Tibial artery (tissue), 4 donors: Measurements from ENCODE around the gene LRRK2.
A peak's percentile ranks its signal among the peaks of the same experiment; 100 is the strongest.

ENCODE experiments used
- DNase-seq, 2 donors: peaks; one replicate each; pipeline ENCODE4 v3.0.0-alpha.2; 2019
- H3K27ac ChIP-seq, 2 donors: fragments of 200-600 bp; sonication (generic) in 1 of 2; 1 replicate in 1 of 2; 2 replicates in 1 of 2; pipeline ENCODE4 v1.5.1; 2018 to 2019; ENCODE audit warnings: mild to moderate bottlenecking in 1 of 2
- H3K27me3 ChIP-seq, 2 donors: fragments of 200-600 bp; sonication (generic) in 1 of 2; one replicate each; pipeline versions ENCODE4 v1.5.1 to v1.6.0; 2016 to 2019
- H3K36me3 ChIP-seq, 3 donors: fragments of 200-600 bp; sonication (generic) in 2 of 3; one replicate each; pipeline ENCODE4 v1.5.1; 2016 to 2019; ENCODE audit warnings: mild to moderate bottlenecking in 2 of 3
- H3K4me1 ChIP-seq, 4 donors: fragments of 200-600 bp; sonication (generic) in 2 of 4; 1 replicate in 3 of 4; 2 replicates in 1 of 4; pipeline ENCODE4 v1.5.1; 2016 to 2019
- H3K4me3 ChIP-seq, 2 donors: fragments of 200-600 bp; sonication (generic) in 1 of 2; 1 replicate in 1 of 2; 2 replicates in 1 of 2; pipeline ENCODE4 v1.5.1; 2018 to 2019; ENCODE audit warnings: mild to moderate bottlenecking in 2 of 2
- H3K9me3 ChIP-seq, 3 donors: fragments of 200-600 bp; sonication (generic) in 1 of 3; one replicate each; pipeline ENCODE4 v1.5.1; 2016 to 2019
- intact Hi-C: fragments of 100-400 bp; cut with DNase I; formaldehyde crosslinking; loops from one replicate; pipeline ENCODE4 v1.15.0; 2023; ENCODE audit warnings: low total_unique reads
- TF ChIP-seq, protein P1 (sequence below), 2 experiments: fragments of 200-600 bp in 1 of 2; fragments of 450-650 bp in 1 of 2; IDR thresholded peaks; one replicate each; pipeline ENCODE4 v1.5.1; 2017 to 2019; ENCODE audit warnings: antibody characterized with exemption in 2 of 2, mild to moderate bottlenecking in 1 of 2, moderate library complexity in 1 of 2

Gene LRRK2

DNA sequence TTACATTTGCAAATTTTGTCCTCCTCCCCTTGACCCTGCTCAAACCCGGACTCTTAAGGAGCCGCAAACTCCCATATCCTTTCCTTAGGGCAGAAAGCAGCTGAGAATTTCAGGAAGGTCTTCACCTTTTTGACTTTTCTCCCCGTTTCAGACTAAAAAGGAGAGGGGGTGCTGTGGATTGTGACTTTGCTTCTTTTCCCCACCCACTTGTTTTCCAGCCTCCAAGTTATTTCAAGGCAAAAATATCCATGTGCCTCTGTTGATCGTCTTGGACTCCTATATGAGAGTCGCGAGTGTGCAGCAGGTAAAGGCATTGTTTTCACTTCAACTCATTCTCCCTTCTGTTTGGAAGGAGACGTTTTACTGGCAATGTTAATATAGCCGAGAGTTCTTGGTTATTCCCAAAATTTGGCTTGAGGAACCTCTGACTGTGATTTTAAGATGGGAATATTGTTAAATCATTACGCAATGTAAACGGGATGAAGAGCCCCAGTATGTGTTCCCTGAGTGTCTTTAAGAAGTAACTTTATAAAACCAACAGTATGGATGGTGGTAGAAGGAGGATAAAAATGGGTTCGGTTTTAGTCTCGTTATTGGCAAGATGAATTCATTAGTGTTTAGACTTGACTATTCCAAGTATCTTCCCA, 663 bp downstream of the LRRK2 start:
- no peaks in the 10 kb centered on the region for H3K9me3 ChIP-seq
- TF ChIP-seq, protein P1, sequence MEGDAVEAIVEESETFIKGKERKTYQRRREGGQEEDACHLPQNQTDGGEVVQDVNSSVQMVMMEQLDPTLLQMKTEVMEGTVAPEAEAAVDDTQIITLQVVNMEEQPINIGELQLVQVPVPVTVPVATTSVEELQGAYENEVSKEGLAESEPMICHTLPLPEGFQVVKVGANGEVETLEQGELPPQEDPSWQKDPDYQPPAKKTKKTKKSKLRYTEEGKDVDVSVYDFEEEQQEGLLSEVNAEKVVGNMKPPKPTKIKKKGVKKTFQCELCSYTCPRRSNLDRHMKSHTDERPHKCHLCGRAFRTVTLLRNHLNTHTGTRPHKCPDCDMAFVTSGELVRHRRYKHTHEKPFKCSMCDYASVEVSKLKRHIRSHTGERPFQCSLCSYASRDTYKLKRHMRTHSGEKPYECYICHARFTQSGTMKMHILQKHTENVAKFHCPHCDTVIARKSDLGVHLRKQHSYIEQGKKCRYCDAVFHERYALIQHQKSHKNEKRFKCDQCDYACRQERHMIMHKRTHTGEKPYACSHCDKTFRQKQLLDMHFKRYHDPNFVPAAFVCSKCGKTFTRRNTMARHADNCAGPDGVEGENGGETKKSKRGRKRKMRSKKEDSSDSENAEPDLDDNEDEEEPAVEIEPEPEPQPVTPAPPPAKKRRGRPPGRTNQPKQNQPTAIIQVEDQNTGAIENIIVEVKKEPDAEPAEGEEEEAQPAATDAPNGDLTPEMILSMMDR (IDR thresholded peaks at IDR 0.05), result no peak
- no peaks in the 10 kb centered on the region for H3K36me3 ChIP-seq
- DNase-seq, result no peak
- peak overlapping the region; percentile 96 to 97 for H3K27ac ChIP-seq
- H3K27me3 ChIP-seq, result no peaks in the 10 kb centered on the region
- peaks cover 0 to 40% (median 2%) of the 10 kb centered on the region in 4 donors for H3K4me1 ChIP-seq
- peak overlapping the region; percentile 66 to 81 for H3K4me3 ChIP-seq
- intact Hi-C loops, result loop anchor here (10.0 kb wide), 1 partner anchor 71 kb away; no protein-coding TSS in a partner anchor

DNA sequence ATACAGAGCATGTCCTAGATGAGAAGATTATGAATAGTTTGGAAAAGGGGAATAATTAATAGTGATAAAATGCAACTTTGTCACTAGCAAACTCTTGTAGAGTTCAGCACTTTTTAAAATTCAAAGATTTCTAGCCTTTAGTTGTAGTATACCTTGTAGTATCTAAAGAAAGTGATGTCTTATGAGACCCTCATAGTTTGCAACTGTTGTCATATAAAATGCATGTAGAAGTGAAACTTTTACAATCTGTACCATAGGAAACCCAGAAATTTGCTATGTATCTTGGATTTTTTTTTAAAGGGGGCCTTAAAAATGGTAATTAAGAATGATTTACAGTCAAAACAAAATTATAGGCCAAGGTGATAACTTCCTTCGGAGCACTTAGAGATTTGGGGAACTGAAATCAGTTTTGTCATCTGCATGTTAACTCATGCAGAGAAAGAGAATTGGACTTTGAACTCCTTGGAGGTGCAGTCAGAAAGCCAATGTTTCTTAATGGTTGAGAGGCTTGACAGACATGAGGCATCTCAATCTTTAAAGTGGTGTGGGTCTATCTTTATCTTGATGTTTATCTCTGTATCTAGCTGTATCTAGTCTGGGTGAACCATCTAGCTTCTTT, 1.3 kb downstream of the LRRK2 start:
- intact Hi-C loops, result loop anchor here (10.0 kb wide), 1 partner anchor 71 kb away; no protein-coding TSS in a partner anchor
- no peak for DNase-seq
- H3K27ac ChIP-seq, result peak overlapping the region; percentile 96 to 97
- peak overlapping the region; percentile 66 to 81 for H3K4me3 ChIP-seq
- H3K4me1 ChIP-seq, result peaks cover 0 to 40% (median 2%) of the 10 kb centered on the region in 4 donors
- H3K9me3 ChIP-seq, result no peaks in the 10 kb centered on the region
- TF ChIP-seq, protein P1 (IDR thresholded peaks at IDR 0.05), result no peak
- no peaks in the 10 kb centered on the region for H3K27me3 ChIP-seq
- no peaks in the 10 kb centered on the region for H3K36me3 ChIP-seq

GRCh38 chr12:40226705-40227104, 1.9 kb downstream of the LRRK2 start:
- no peaks in the 10 kb centered on the region for H3K9me3 ChIP-seq
- DNase-seq, result peak; percentile 76 to 80
- H3K36me3 ChIP-seq, result no peaks in the 10 kb centered on the region
- peak overlapping the region; percentile 96 to 97 for H3K27ac ChIP-seq
- no peaks in the 10 kb centered on the region for H3K27me3 ChIP-seq
- peak overlapping the region; percentile 66 to 81 for H3K4me3 ChIP-seq
- peaks cover 0 to 40% (median 2%) of the 10 kb centered on the region in 4 donors for H3K4me1 ChIP-seq
- intact Hi-C loops, result loop anchor here (10.0 kb wide), 1 partner anchor 72 kb away; no protein-coding TSS in a partner anchor
- TF ChIP-seq, protein P1 (IDR thresholded peaks at IDR 0.05), result no peak

DNA sequence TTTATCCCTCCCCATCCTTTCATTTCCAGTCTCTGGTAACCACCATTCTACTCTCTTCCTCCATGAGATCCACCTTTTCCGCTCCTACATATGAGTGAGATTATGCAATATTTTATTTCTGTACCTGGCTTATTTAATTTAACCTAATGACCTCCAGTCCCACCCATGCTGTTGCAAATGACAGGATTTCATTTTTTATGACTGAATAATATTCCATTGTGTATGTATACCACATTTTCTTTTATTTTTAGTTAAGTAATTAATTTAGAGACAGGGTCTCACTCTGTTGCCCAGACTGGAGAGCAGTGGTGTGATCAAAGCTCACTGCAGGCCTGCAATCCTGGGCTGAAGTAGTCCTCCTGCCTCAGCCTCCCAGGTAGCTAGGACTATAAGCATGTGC, 2.6 kb downstream of the LRRK2 start:
- no peak for DNase-seq
- Histone ChIP-seq H3K9me3 (no peaks in the 10 kb centered on the region), H3K27ac (peak overlapping the region; percentile 96 to 97), H3K36me3 (peaks cover 0 to 3% (median 0%) of the 10 kb centered on the region in 3 donors), H3K4me1 (peaks cover 0 to 40% (median 2%) of the 10 kb centered on the region in 4 donors), H3K4me3 (peak overlapping the region; percentile 66 to 81), H3K27me3 (no peaks in the 10 kb centered on the region)
- TF ChIP-seq, protein P1 (IDR thresholded peaks at IDR 0.05), result no peak
- intact Hi-C loops, result loop anchor here (10.0 kb wide), 1 partner anchor 73 kb away; no protein-coding TSS in a partner anchor

DNA sequence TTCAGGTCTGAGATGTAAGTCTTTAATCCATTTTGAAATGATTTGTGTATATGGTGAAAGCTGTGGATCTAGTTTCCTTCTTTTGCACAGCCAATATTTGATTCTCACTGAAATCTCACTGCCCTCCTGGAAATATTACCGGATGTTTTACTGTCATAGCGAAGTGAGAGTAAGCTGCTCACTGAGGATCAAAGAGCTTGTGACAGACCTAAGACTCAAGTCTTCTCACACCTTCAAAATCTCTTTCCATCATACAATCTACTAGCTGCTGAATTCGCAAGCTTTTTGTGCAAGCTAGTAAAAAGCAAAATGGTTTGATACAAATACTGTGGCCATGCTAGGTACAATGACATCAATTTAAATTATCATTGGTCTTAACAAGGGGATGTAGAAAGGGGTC, 3.9 kb downstream of the LRRK2 start:
- Histone ChIP-seq H3K36me3 (peaks cover 8 to 9% (median 9%) of the 10 kb centered on the region in 3 donors), H3K4me3 (no peak overlapping the region), H3K4me1 (peaks cover 0 to 29% (median 2%) of the 10 kb centered on the region in 4 donors), H3K27me3 (no peaks in the 10 kb centered on the region), H3K27ac (no peak overlapping the region), H3K9me3 (no peaks in the 10 kb centered on the region)
- intact Hi-C loops, result loop anchor here (10.0 kb wide), 1 partner anchor 74 kb away; no protein-coding TSS in a partner anchor
- TF ChIP-seq, protein P1 (IDR thresholded peaks at IDR 0.05), result no peak
- DNase-seq, result no peak
